GM19035 (cell line): ENCODE measurements around the gene PRMT6.
"Not testable (repeated sequence)": the region's sequence is repeated elsewhere in the genome, so short reads cannot be mapped to it uniquely, and the experiment has no call there.

Source experiments
- ATAC-seq: cut with Tn5 transposase; IDR thresholded peaks from one replicate; pipeline ENCODE4 v1.9.1; 2021; ENCODE audit not compliant: unreplicated experiment

The PRMT6 gene

DNA sequence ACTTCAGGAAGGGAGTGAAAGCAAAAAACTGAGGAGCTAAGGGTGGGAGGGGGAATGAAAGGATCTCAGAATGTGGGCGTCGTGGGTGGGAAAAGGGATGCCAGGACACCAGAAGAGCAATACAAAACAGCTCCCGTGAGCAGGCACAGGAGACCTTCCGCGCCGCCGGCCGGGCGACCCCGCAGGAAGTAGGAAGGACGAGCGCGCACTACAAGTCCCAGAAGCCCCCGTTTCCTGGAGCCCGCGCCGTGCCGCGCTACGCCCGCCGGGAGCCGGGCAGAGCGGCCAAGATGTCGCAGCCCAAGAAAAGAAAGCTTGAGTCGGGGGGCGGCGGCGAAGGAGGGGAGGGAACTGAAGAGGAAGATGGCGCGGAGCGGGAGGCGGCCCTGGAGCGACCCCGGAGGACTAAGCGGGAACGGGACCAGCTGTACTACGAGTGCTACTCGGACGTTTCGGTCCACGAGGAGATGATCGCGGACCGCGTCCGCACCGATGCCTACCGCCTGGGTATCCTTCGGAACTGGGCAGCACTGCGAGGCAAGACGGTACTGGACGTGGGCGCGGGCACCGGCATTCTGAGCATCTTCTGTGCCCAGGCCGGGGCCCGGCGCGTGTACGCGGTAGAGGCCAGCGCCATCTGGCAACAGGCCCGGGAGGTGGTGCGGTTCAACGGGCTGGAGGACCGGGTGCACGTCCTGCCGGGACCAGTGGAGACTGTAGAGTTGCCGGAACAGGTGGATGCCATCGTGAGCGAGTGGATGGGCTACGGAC lies at the start of gene PRMT6:
Gene PRMT6 (plus strand): TSS at position 249 of the 771 bp plus-strand sequence. CDS start 42 bp downstream, at position 291.
- peak; percentile 90 for ATAC-seq

DNA sequence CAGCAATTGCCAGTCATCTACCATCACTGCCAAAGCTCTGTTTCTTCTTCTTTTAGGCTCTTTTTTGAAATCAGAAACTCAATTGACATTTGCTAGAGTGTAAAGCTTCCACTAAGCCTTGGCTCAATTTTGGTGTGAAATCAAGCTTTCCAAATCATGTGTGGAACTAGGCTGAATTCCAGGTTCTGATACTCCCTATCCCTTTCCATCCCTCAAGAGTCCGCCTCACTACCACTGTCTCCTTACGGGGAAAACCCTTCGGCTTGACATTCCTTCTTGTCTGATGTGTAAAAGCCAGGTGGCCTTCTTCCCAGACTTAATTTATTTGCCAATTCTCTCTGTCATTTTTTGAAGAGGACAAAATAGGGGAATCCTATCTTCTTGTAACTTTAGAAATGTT lies 47.2 kb upstream of the PRMT6 start:
- no peak for ATAC-seq

DNA sequence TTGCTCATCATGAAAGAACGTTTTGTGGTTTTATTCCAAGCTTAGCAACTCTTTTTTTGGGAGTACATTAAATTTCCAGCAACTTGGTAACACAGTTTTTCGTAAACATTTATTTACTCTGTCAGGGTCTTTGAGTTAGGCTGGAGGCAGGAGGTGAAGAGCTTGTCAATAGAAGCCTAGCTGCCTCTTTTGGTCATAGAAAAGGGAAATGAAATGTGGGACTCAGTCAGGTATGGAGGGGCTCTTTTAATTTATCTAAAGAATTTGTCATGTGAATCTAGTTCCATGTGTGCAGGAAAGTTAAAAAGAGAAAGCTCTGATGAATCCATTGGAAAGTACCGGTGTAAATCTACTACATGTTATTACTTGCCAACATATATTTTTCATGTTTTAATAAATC lies 45.9 kb upstream of the PRMT6 start:
- no peak for ATAC-seq

DNA sequence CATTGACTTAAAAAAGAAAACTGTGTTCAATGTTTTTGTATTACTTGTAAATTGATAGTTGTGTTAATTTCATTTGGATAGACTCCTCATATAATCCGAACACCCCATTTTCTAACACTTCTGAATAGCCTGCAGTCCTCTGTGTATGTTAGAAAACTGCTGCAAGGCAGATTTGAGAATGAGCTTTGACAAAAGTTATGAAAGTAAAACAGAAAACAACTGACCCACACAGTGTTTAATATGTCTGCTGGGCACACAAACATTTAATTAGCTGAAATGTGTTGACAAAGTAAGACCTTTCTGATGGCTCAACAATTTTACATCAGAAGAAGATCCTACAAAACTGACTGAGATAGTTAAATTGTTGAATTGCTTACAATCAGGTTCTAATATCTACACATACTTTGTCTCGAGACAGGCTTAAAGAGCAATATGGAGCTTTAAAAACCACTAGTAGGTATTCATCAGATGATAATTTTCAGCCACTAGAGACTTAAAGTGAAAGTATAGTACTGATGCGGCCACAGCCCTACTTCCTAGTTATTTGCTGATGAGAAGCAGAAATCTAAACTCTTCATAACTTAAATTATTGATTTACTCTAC lies 40.0 kb upstream of the PRMT6 start:
- peak; percentile 79 for ATAC-seq

DNA sequence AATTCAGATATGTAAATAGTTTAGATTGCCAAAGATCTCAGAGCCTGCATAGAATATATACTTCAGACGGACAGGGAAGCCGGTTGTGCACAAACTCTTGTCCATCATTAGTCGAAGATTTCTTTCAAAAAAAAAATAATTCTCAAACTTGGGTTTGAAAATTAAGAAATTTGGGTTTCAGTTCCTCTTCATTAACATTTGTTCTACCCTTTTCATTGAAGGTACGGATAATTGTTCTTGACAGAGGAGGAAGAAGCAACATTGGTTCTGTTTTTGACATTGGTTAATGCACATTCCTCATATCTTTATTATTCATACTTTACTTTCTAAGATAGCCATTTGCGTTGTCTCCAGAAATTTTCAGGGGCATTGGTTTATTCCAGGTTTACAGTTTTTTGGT lies 38.0 kb upstream of the PRMT6 start:
- no peak for ATAC-seq

DNA sequence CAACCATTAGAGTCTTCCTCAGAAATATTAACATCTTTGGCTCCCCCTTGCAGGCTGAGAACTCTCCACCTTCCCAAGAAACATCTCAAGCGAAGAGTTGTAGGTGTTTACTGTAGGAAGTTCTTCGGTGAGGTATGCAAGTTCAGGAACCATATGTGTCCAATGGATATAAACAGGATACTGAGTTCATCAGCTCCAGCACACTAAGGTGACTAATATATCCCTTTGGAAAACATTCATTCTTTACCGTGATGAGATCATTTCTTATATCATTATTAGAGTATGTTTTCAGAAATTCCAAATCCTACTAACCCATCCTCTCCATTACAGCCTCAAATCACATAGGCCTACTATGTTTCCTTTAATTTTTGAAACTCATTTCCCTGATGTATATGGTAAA lies 37.3 kb upstream of the PRMT6 start:
- no peak for ATAC-seq

DNA sequence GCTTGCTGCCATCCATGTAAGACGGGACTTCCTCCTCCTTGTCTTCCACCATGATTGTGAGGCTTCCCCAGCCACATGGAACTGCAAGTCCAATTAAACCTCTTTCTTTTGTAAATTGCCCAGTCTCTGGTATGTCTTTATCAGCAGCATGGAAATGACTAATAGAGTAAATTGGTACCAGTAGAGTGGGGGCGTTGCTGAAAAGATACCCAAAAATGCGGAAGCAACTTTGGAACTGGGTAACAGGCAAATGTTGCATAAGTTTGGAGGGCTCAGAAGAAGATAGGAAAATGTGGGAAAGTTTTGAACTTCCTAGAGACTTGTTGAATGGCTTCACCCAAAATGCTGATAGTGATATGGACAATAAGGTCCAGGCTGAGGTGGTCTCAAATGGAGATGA lies 17.6 kb upstream of the PRMT6 start:
- not testable (repeated sequence) for ATAC-seq

DNA sequence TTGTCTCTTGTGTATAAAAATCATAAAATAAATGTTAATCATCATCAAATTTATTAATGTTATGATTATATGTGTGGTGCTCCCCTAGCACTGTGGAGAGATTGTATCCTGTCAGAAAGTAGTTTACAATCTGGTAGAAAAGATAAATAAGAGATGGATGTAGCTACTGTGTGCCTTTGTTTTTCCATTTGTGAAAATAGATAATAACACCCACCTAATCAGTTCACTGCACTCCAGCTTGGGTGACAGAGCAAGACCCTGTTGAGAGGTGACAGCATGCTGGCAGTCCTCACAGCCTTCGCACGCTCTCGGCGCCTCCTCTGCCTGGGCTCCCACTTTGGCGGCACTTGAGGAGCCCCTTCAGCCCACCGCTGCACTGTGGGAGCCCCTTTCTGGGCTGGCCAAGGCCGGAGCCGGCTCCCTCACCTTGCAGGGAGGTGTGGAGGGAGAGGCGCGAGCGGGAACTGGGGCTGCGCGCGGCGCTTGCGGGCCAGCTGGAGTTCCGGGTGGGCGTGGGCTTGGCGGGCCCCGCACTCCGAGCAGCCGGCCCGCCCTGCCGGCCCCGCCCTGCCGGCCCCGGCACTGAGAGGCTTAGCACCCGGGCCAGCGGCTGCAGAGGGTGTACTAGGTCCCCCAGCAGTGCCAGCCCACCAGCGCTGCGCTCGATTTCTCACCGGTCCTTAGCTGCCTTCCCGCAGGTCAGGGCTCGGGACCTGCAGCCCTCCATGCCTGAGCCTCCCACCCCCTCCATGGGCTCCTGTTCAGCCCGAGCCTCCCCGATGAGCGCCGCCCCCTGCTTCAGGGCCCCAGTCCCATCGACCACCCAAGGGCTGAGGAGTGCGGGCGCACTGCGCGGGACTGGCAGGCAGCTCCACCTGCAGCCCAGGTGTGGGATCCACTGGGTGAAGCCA lies 11.9 kb upstream of the PRMT6 start:
- not testable (repeated sequence) for ATAC-seq

DNA sequence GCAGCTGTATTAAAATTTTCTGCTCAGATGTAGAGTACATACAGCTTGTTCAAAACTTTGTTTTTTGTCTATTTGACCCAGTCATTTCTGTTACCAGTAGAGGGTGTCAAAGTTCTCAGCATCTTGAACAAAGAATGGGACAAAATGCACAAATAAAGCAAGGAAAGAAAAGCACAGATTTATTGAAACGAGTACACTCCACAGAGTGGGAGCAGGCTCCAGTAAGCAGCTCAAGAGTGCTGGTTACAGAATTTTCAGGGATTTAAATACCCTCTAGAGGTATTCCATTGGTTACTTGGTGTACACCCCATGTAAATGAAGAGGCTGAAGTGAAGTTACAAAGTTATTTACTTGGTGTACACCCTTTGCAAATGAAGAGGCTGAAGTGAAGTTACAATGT lies 8.9 kb upstream of the PRMT6 start:
- no peak for ATAC-seq

DNA sequence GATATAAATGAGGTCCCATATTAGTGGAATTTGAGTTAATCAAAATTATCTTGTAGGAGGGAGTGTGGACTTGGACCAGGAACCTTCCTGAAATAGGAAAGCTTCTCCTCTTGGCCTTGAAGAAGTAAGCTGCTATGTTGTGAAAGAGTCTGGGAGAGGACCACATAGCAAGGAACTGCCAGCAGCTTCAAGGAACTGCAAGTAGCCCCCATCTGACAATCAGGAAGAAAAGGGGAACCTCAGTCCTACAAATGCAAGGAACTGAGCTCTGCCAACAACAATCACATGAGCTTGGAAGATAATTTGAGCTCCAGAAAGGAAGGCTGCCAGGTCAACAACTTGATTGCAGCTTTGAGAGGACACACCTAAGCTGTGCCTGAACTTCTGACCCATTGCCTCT lies 8.2 kb upstream of the PRMT6 start:
- ATAC-seq: no peak

DNA sequence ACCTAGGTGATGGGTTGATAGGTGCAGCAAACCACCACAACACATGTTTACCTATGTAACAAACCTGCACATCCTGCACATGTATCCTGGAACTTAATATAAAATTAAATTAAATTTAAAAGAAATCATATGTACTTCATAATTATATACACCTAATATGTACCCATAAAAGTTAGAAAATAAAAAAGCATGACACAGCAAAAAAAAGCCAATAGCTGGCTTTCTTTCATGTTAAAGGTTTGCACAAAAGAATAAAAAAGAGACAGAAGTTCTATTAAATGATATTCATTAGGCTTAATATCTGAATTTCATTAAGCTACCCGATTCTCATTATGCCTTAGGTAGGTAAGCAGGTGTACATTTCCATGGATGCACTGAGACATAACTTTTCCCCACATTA lies 5.2 kb upstream of the PRMT6 start:
- ATAC-seq: no peak

DNA sequence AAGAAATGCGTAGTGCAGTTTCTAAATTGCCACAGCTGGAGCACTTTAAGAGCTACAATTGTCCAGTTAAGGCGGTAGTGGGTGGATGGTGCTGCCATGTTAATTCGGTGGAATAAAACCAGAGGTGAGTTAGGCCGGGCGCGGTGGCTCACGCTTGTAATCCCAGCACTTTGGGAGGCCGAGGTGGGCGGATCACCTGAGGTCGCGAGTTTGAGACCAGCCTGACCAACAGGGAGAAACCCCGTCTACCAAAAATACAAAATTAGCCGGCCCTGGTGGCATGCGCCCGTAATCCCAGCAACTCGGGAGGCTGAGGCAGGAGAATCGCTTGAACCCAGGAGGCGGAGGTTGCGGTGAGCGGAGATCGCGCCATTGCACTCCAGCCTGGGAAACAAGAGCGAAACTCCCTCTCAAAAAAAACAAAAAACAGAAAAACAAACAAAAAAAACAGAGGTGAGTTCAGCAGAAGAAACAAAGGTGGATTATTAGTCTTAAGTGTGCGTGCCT lies 502 bp upstream of the PRMT6 start:
- not testable (repeated sequence) for ATAC-seq

DNA sequence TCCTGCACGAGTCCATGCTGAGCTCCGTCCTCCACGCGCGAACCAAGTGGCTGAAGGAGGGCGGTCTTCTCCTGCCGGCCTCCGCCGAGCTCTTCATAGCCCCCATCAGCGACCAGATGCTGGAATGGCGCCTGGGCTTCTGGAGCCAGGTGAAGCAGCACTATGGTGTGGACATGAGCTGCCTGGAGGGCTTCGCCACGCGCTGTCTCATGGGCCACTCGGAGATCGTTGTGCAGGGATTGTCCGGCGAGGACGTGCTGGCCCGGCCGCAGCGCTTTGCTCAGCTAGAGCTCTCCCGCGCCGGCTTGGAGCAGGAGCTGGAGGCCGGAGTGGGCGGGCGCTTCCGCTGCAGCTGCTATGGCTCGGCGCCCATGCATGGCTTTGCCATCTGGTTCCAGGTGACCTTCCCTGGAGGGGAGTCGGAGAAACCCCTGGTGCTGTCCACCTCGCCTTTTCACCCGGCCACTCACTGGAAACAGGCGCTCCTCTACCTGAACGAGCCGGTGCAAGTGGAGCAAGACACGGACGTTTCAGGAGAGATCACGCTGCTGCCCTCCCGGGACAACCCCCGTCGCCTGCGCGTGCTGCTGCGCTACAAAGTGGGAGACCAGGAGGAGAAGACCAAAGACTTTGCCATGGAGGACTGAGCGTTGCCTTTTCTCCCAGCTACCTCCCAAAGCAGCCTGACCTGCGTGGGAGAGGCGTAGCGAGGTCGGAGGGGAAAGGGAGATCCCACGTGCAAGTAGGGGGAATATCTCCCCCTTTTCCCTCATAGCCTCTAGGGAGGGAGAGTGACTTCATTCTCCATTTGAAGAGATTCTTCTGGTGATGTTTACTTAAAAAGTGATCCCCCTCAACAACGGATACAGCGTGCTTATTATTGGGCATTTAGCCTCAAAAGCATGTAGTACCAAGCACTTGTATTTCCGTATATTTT lies 991 bp downstream of the PRMT6 start:
- ATAC-seq: peak; percentile 59

DNA sequence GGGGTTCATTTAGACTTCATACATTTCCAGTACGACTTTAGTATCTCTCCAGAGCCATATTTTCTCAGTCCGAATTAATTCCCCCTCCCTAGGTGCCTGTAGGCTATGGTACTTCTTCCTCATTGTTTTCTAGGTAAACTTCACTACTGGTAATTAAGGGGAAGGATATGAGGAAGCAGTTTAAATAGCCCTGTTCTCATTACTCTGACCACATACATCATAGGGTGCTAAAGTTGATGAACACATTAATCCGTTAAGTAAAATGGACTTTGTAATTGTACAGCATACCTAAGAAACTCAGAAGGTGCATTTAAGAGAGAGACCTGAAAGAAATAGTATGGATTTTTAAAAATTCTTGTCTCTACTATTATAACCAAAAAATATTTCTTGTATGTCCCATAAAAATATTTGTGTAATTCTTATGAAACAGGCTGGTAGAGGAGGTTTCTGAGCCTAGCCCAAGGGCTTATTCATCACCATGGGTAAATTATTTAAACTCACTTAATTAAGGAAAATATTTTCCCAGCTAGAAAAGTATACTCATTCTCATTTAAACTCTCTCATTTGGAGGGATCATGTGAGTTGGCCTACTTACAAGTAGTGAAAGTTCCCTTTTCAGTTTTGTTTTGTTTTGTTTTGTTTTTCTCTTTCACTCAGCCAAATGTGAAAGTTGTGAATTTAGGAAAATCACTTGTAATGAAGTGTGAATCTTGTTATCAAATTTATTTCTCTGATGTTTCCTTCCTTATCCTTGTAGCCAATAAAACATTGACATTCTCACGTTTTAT lies 2.0 kb downstream of the PRMT6 start:
- ATAC-seq: no peak

DNA sequence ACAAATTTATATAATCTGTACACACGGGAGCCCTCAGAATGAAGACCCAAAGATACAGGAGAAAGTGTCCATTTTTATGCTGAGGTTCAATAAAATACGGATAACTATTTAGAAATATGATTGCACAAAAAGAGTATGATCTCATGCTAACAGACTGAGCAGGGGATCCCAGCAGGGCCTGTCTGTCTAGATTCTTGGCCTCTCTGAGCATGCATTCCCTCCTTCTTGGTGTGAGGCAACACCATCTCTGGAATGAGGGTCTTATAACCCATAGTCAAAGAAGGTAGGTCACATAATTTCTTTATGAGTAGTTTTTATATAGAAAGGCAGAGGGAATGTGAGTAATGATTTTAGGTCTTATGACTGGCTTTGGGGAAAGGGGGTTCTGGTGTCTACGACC lies 5.4 kb downstream of the PRMT6 start:
- no peak for ATAC-seq

DNA sequence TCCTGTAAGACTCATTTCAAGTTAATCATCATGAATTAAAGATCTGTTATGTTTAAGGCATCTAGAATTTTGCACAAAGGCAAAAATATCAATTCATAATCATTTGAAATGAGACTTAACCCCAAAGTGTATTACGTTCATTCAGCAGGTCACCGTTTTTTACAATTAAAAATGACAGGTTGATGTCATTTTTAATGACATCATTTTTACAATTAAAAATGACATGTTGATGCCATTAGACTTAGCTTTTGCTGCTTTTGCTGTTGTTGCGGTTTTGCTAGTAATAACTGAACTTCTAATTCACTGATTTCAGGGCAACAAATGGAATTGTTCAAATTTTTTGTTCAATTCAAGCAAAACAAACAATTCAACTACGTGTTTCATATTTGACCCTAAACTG lies 17.0 kb downstream of the PRMT6 start:
- ATAC-seq: no peak

DNA sequence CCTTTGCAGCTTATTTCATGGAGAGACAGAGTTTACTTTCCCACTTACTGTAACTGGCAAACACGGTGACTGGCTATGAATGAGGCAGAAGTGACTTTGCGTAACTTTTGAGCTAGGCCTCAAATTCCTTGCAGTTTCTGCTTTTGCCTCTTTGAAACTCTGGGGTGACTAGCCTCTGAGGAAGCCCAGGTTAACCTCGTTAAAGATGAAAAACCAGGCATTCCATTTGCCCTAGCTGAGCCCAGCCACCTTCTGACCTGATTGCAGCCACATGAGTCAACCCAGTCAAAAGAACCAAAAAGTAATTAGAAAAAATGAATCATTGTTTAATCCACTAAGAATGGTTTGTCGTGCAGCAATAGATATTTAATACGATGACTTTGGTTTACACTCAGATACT lies 20.4 kb downstream of the PRMT6 start:
- ATAC-seq: no peak

DNA sequence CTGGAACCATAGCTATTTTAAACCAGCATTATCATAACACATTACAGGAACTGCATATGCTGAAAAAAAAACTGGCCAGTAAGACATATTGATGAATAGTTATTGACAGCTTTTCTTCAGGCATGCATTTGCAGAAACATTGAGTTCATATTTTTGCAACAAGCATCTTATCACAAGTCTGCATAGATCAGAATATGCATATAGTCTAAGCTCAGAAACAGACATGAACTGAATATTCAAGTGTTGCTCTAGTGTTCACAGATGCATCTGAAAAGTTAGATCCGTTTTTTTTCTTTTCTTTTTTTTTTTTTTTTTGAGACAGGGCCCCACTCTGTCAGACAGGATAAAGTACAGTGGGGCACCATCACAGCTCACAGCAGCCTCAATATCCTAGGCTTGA lies 22.8 kb downstream of the PRMT6 start:
- ATAC-seq: no peak

DNA sequence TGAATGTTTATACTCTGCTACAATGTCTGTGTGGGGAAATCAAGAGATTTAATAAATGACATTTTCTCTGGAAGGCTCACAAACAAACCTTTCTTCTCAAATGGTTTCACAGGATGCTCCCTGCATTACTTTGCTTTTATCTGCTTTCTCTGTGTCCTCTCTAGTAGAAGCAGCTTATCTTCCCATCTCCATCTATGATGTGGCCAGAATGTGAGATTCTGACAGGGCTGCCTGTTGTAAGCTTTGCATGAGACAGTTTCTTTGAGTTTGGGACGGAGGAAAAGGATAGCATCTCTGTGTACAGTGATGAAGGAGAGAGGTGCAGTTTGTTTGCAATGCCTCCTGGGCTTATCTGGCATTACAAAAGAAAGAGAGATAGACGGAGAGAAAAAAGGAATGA lies 24.6 kb downstream of the PRMT6 start:
- no peak for ATAC-seq

DNA sequence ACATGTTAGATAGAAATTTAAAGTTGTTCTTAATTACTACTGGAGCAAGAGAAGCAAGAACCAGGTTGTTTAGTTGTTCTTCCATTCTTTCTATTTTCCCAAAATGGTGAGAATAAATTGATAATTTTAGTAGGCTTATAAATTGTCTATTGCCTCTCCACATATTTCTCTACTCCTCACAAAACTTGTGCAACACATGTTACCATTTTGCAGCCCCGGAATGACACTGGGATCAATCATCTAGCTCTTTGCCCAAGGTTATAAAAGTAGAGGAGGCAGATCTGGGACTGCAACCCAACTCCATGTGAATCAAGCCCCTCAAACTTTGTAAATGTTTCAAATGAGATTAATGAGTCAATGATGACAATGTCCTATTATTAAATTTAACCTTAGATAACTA lies 34.9 kb downstream of the PRMT6 start:
- ATAC-seq: no peak
